Raji (cell line): ENCODE measurements around the gene ITPRIP.

Experiments used
- POLR2A ChIP-seq: IDR thresholded peaks from 2 replicates; pipeline ENCODE4 v1.6.1; 2011; ENCODE audit warnings: low read depth, low read length, control low read depth; ENCODE audit not compliant: insufficient read depth

Gene ITPRIP

DNA sequence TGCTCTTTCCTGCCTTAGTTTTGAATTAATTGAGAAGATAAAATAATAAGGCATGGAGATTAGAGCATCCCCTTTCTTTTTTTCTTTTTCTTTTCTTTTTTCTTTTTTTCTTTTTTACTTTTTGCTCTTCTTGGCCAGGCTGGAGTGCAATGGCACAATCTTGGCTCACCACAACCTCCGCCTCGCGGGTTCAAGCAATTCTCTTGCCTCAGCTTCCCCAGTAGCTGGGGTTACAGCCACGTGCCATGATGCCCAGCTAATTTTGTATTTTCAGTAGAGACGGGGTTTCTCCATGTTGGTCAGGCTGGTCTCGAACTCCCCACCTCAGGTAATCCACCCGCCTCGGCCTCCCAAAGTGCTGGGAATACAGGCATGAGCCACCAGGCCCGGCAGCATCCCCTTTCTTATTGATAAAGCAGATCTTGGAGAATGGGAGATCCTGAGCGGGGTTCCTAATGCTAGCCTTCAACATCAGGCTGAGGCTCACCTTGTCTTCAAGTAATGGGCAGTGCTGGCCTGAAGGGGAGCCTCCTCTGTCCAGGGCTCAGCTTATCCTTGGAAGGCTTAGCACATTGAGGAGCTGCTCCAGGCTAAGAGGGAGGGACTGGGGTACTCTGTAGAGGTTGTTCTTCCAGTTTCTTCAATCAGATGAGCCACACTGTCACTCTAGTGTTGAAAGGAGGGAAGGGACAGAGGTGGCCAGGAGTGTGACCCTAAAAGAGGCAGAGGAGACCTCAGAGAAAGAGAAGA is 41.4 kb downstream of the ITPRIP start:
- no peak for TF ChIP-seq POLR2A

DNA sequence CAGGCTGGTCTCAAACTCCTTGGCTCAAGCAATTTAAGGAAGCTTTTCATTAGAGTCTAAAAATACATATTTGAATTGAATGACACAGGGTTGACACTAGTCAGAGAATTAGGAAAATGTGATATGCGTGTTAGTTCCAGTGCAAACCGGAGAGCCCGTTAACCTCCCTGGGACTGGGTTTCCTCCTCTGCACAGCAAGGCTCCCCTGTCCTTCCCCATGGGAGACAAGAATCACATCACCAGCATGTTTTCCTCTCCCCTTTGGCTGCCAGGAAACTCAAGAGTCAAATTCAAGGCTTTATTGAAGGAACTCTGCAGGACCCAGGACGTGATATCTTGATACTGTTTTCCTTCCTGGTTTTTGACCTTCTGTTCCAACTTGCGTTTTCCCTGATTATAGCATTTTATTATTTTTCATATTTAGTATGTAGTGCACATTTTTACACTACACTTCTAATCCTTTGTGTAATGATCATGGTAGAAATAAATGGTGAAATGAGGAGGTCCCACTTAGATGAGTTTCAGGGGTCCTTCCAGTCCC is 44.4 kb downstream of the ITPRIP start:
- TF ChIP-seq POLR2A = no peak

DNA sequence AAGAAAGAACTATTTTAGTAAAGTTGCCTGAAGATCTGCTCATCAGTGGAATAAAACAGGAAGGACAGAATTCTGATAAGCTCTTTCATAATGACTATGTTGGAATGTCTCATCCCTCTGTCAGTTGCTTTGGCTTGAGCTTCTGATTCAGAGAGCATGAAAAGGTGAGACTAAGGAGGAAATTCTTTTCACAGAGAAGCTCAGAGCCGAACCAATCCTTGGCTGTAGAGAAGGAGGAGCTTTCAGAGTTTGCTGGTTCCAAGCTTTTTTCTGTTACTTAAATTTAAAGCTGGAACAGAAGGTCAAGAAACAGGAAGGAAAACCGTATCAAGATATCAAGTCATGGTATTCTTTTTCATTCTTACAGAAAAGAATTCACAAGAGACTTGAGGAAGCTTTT is 45.3 kb downstream of the ITPRIP start:
- no peak for TF ChIP-seq POLR2A

DNA sequence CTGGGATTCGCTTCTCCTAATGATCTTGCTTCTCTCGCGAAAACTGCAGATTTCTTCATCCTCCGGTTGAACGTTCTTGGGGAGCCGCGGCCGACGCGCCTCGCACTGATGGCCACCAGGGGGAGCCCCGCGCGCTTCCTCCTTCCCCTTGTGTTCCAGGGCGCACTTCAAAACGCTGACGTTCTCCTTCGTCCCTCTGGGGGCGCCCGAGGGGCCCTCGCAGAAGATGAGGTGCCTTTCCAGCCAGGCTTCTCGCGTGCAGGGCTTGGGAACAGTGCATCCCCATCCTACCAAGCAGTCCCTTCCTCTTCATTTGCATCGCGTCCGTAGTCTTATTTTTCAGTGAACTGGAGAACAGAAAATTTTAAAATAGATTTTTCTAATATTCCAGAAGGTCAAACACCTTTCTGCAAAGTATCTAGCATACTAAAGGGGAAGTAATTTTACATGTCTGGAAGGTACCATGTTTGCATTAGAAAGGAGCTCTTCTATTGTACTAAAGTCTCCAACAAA is 46.8 kb downstream of the ITPRIP start:
- no peak for TF ChIP-seq POLR2A

DNA sequence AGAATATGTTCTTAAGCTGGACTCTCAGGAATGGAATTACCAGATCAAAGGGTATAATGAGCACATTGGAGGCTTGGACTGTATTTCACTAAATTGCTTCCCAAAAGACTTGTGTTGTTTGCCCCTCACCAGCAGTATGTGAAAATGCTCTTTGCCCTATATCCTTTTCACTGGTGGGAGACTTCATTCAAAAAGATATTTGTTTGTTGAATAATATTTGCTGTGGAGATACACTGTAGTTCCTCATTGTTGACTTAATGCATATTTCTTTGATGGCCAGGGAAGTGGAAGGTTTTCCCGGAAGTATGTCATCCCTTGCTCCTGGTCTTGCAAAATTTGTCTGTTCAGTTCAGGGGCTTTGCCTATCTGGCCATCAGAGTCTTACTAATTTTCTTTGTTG is 49.9 kb downstream of the ITPRIP start:
- TF ChIP-seq POLR2A = no peak

DNA sequence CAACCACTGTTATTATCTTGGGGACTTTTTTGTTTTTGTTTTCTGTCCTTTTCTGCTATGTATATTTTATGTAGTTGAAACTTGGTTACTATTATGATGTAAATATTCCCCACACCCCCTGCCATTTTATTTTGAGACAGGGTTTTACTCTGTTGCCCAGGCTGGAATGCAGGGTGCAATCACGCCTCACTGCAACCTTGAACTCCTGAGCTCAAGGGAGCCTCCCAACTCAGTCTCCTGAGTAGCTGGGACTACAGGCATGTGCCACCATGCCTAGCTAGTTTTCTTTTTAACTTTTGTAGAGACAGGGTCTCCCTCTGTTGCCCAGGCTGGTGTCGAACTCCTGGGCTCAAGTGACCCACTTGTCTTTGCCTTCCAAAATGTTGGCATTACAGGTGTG is 51.3 kb downstream of the ITPRIP start:
- TF ChIP-seq POLR2A = no peak

DNA sequence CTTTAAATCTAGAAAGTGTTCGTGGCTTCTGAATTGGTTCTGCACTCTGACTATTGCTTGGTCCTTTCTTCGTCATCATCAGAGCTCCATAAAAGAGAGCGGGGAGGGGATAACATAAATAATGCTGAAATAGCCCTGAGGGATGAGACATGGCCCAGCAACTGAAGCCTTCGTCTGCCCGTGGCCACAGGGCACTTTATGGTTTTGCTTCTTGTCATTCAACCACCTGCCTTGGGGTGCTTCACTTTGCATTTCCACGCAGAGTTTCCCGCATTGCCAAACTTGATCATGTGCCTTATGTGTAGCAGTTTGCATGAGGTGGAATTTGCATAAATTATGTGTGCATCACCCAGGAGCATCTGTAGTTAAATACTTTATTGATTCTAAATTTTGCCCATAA is 53.4 kb downstream of the ITPRIP start:
- TF ChIP-seq POLR2A = no peak

DNA sequence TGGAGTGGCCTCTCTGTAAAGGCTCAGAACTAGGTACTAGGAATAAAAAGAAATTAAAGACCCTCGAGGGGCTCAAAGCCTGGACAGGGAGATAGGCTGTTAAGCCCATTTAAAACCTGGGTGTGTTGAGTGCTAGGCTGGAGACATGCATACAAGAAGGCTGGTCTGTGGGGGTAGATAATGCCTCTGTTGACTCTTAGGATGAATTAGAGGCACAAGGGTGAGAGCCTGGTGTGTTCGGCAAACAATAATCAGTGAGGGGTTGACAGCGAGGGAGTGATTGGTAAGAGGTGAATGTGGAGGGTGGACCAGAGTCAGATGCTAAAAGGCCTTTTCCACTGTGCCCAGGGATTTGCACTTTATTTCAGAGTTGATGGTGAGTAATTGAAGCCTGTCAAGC is 56.6 kb downstream of the ITPRIP start:
- TF ChIP-seq POLR2A = no peak

DNA sequence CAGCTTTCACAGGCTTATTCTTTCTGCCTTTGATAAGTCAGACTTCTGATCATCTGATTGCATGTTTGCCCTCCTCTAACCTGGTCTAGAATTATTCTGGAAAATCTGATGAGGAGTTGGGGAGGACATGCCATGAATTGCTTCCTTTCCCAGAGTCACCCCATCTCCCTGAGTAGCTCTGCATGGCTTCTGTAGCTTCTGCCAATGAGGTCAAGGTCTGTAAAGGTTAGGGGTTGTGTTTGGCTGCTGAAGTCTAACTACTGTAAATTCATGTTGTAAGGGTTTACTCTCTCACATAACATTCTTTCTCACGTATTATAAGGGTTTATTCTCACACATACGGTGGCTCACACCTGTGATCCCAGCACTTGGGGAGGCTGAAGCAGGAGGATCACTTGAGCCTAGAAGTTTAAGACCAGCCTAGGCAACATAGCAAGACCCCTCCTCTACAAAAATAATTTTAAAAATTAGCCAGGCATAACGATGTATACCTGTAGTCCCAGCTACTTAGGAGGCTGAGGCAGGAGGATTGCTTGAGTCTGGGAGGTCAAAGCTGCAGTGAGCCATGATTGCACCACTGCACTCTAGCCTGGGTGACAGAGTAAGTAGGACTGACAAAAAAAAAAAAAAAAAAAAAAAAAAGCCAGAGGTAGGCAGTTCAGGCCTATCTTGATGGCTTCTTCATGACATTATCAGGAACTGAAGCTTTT is 58.6 kb downstream of the ITPRIP start:
- TF ChIP-seq POLR2A = no peak

DNA sequence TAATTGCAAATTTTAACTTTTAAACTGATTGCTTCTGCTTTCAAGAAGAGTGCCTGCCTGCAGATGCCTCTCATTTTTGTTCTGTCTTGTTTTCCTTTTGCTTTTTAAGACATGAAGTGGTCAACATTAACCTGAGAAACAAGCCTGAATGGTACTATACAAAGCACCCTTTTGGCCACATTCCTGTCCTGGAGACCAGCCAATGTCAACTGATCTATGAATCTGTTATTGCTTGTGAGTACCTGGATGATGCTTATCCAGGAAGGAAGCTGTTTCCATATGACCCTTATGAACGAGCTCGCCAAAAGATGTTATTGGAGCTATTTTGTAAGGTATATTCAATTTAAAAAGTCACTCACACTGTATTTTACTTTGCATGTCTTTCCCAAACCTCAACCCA is 60.5 kb downstream of the ITPRIP start:
- TF ChIP-seq POLR2A = no peak

DNA sequence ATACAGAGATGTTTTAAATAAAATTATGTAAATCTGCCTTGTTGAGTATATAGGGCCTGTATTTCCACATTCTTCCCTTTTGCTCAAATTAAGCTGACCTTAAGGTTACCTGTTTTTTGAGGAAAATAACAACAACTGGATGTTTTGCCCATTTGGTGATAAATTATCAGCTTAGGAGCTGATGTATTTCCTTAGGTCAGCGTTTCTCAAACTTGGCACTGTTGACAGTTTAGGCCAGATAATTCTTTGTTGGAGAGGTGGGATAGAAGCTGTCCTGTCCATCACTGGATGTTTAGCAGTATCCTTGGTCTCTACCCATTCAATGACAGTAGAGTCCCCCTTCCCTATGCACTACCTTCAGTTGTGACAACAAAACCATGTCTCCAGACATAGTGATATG is 62.1 kb downstream of the ITPRIP start:
- no peak for TF ChIP-seq POLR2A

DNA sequence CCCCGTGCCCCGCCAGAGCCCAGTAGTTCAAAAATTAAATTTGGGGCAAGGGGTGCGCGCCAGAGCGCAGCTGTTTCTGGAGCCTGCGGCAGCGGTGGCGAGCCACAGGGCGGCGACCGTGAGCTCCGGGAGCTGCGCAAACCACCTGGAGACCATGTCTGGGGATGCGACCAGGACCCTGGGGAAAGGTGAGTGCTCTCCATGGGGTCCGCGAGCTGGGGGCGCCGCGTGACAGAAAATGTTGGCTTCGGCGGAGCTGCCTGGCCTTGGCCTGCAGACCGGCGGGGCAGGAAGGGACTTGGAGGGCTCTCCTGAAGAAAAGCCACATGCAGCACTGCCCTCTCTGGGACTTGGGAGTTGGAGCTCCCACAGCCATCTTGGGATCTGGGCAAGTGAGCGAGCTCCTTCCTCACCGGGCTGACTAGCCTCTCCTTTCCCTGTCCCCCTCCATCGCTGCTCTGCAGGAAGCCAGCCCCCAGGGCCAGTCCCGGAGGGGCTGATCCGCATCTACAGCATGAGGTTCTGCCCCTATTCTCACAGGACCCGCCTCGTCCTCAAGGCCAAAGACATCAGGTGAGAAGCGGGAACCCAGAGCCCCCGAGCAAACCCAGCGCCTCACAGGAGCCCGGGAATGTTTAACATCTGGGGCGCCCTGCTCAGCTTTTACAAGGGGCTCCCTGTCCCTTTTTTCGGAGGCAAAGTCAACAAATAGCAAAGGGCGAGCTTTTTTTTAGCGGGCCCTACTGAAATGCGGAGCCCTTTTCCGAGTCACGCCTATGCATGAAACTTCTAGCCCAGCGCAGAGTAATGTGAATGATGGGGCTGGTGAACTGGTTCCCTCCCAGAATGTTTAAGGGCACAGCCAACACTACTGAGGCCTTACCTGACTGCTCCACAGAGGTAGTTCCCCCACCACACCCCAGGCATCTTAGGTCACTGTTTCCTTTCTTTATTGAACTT is 63.2 kb downstream of the ITPRIP start:
- TF ChIP-seq POLR2A = no peak

DNA sequence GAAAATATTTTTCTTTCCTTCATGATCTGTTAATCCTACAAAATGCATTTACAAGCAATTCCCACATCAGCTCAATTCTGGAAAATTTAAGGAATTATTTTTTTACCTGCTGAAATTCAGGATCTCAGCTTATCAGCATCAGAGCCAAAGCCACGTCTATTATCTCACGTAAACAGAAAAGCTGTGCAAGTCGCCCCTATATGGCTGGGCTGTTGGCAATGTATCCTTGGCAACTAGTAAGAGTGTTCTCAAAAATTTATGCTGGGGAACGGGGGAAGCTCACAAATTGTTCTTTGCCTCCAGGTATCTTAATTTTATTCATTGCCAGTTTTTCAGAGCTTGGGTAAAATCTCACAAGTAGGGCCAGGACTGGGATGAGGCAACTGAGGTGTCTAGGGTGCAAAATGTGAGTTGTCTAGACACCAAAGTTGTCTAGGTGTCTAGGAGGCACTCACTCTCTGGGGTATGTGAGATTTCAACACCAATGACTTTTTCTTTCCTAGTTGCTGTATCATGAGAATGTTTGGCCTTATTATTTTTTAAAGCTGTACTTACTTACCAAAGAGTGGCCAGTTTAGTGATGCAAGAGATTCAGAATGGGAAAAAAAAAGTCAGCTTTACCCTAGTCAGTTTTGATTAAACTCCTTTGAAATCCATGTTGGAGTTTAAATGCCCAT is 64.2 kb downstream of the ITPRIP start:
- TF ChIP-seq POLR2A = no peak

DNA sequence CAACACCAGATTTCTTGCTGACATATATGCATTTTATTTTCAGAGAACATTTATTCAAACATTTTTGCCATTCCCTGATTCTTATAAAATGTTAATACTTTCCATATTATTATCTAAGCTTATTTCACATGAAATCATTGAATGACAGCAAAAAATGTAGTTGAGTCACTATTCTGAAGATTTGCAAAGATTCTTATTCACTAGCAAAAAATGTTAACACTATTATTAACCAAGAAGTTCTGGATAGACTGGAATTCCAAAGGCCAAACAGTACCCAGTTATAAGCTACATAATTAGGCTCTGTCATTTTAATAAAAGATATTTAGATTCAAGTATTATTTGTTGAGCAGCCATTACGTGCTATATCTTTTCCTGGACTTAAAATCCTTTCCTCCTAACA is 65.0 kb downstream of the ITPRIP start:
- no peak for TF ChIP-seq POLR2A
